ENCODE results near the gene C1orf226.

DNA sequence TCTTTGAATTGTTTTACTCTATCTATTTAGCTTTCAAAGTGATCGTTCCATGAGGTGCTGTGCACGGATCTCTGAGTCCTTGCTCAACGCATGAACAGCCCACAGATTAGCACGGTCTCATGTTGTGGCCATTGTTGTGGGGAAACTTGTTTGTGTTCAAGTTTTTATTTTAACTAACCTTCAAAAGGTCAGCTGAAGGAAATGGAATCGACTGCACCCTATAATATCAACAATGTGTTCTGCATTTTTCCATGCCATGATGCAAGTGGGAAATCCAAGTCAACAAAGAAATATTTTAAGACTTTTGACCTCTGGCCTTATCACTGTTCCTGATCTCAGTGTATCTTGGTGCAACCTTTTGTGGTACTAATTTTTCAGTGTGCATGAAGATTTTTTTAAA is 24.3 kb downstream of the C1orf226 start:
- TF ChIP-seq, protein P1, sequence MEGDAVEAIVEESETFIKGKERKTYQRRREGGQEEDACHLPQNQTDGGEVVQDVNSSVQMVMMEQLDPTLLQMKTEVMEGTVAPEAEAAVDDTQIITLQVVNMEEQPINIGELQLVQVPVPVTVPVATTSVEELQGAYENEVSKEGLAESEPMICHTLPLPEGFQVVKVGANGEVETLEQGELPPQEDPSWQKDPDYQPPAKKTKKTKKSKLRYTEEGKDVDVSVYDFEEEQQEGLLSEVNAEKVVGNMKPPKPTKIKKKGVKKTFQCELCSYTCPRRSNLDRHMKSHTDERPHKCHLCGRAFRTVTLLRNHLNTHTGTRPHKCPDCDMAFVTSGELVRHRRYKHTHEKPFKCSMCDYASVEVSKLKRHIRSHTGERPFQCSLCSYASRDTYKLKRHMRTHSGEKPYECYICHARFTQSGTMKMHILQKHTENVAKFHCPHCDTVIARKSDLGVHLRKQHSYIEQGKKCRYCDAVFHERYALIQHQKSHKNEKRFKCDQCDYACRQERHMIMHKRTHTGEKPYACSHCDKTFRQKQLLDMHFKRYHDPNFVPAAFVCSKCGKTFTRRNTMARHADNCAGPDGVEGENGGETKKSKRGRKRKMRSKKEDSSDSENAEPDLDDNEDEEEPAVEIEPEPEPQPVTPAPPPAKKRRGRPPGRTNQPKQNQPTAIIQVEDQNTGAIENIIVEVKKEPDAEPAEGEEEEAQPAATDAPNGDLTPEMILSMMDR (IDR thresholded peaks at IDR 0.05 in 4 of 5, conservative IDR thresholded peaks at IDR 0.05 in 1 of 5): no peak
- no peak for TF ChIP-seq POLR2A (IDR thresholded peaks at IDR 0.05)

Data from gastrocnemius medialis (tissue), 4 donors.